HEK293 (cell line): Measurements from ENCODE around the gene TRMT44.

Source experiments
- CTCF ChIA-PET: fragments of 350-600 bp; formaldehyde crosslinking; extraction: SDS; loops from one replicate; lab custom pipeline; 2021; ENCODE audit warnings: antibody characterized with exemption; lab: Yijun Ruan, JAX
- POLR2A ChIA-PET: fragments of 300-600 bp; formaldehyde crosslinking; extraction: SDS; loops from one replicate; lab custom pipeline; 2020; ENCODE audit warnings: antibody characterized with exemption, inconsistent platforms; lab: Yijun Ruan, JAX
- H3K27ac ChIP-seq: fragments of 200-500 bp; sonication (Bioruptor generic); 2 replicates; pipeline ENCODE4 v1.5.1; 2014; ENCODE audit warnings: low read depth, low read length, control low read depth, inconsistent platforms; ENCODE audit errors: extremely low read depth
- H3K36me3 ChIP-seq, 2 experiments: fragments of 200-500 bp in 1 of 2; sonication (Bioruptor generic) in 1 of 2; 1 replicate in 1 of 2; 2 replicates in 1 of 2; pipeline ENCODE4 v1.5.1; 2014 to 2017; ENCODE audit warnings: inconsistent platforms in 2 of 2, low read length in 2 of 2; ENCODE audit not compliant: control insufficient read depth in 2 of 2, insufficient read depth in 1 of 2
- H3K4me1 ChIP-seq: fragments of 200-500 bp; sonication (Bioruptor generic); 2 replicates; pipeline ENCODE4 v1.5.1; 2014; ENCODE audit warnings: mild to moderate bottlenecking, low read length, inconsistent platforms; ENCODE audit not compliant: control insufficient read depth, insufficient read depth
- H3K4me3 ChIP-seq: 2 replicates; pipeline ENCODE4 v1.5.1; 2011; ENCODE audit warnings: low read depth, mild to moderate bottlenecking, control low read depth, low read length, moderate library complexity
- H3K9me3 ChIP-seq: fragments of 200-500 bp; sonication (Bioruptor generic); 2 replicates; pipeline ENCODE4 v1.5.1; 2014; ENCODE audit warnings: low read depth, low read length, inconsistent platforms; ENCODE audit not compliant: control insufficient read depth, insufficient read depth
- GLIS1 ChIP-seq: fragments of 450-650 bp; formaldehyde crosslinking; IDR thresholded peaks from 2 replicates; pipeline ENCODE4 v1.5.1; 2016; ENCODE audit warnings: missing biosample characterization, missing genetic modification characterization
- INSM2 ChIP-seq: fragments of 450-650 bp; formaldehyde crosslinking; IDR thresholded peaks from 2 replicates; pipeline ENCODE4 v1.5.1; 2016; ENCODE audit warnings: missing biosample characterization, missing genetic modification characterization
- KLF10 ChIP-seq: fragments of 450-650 bp; IDR thresholded peaks from 2 replicates; pipeline ENCODE4 v1.5.1; 2018; ENCODE audit warnings: missing biosample characterization, mild to moderate bottlenecking, missing genetic modification characterization
- SCRT2 ChIP-seq: fragments of 450-650 bp; formaldehyde crosslinking; IDR thresholded peaks from 2 replicates; pipeline ENCODE4 v1.5.1; 2016; ENCODE audit warnings: missing biosample characterization, missing genetic modification characterization
- SETDB1 ChIP-seq: IDR thresholded peaks from one replicate; pipeline ENCODE4 v1.6.1; 2017; ENCODE audit warnings: mild to moderate bottlenecking, low read length, moderate library complexity, mixed read lengths; ENCODE audit not compliant: insufficient read length
- ZFP37 ChIP-seq: fragments of 450-650 bp; formaldehyde crosslinking; IDR thresholded peaks from 2 replicates; pipeline ENCODE4 v1.5.1; 2016; ENCODE audit warnings: missing biosample characterization, missing genetic modification characterization
- ZNF132 ChIP-seq: fragments of 450-650 bp; formaldehyde crosslinking; IDR thresholded peaks from 2 replicates; pipeline ENCODE4 v1.5.1; 2017; ENCODE audit warnings: missing biosample characterization, missing genetic modification characterization, borderline replicate concordance
- ZNF239 ChIP-seq: fragments of 450-650 bp; formaldehyde crosslinking; IDR thresholded peaks from 2 replicates; pipeline ENCODE4 v1.5.1; 2016; ENCODE audit warnings: missing biosample characterization, missing genetic modification characterization
- ZNF280D ChIP-seq: fragments of 450-650 bp; formaldehyde crosslinking; IDR thresholded peaks from 2 replicates; pipeline ENCODE4 v1.5.1; 2016; ENCODE audit warnings: missing biosample characterization, missing genetic modification characterization
- ZNF292 ChIP-seq: fragments of 450-650 bp; formaldehyde crosslinking; IDR thresholded peaks from 2 replicates; pipeline ENCODE4 v1.5.1; 2016; ENCODE audit warnings: low read depth, missing biosample characterization, missing genetic modification characterization, borderline replicate concordance
- ZNF449 ChIP-seq: fragments of 450-650 bp; formaldehyde crosslinking; IDR thresholded peaks from 2 replicates; pipeline ENCODE4 v1.5.1; 2017; ENCODE audit warnings: missing biosample characterization, mild to moderate bottlenecking, missing genetic modification characterization, moderate library complexity
- ZNF558 ChIP-seq: fragments of 450-650 bp; formaldehyde crosslinking; IDR thresholded peaks from 2 replicates; pipeline ENCODE4 v1.5.1; 2016; ENCODE audit warnings: missing biosample characterization, missing genetic modification characterization
- ZNF561 ChIP-seq: fragments of 450-650 bp; IDR thresholded peaks from 2 replicates; pipeline ENCODE4 v1.5.1; 2018; ENCODE audit warnings: missing biosample characterization, missing genetic modification characterization, borderline replicate concordance
- ZNF658 ChIP-seq: fragments of 450-650 bp; formaldehyde crosslinking; IDR thresholded peaks from 2 replicates; pipeline ENCODE4; 2016; ENCODE audit warnings: missing biosample characterization, missing genetic modification characterization
- ZNF76 ChIP-seq: fragments of 450-650 bp; formaldehyde crosslinking; IDR thresholded peaks from 2 replicates; pipeline ENCODE4; 2016; ENCODE audit warnings: low read depth, missing biosample characterization, missing genetic modification characterization, borderline replicate concordance
- ZSCAN30 ChIP-seq: fragments of 450-650 bp; IDR thresholded peaks from 2 replicates; pipeline ENCODE4 v1.5.1; 2018; ENCODE audit warnings: missing biosample characterization, mild to moderate bottlenecking, missing genetic modification characterization, moderate library complexity
- ZSCAN5A ChIP-seq: fragments of 450-650 bp; formaldehyde crosslinking; IDR thresholded peaks from 2 replicates; pipeline ENCODE4 v1.5.1; 2016; ENCODE audit warnings: missing biosample characterization, missing genetic modification characterization

Gene TRMT44

GRCh38 chr4:8437281-8437680, 3.3 kb upstream of the TRMT44 start:
- H3K27ac ChIP-seq: no peak overlapping the region
- TF ChIP-seq SCRT2 (tag by site-specific recombination): peak; percentile 50; the same call in 1 of the 2 replicates
- no peak for TF ChIP-seq ZNF132 (tag by site-specific recombination)
- no peak for TF ChIP-seq ZNF449 (tag by site-specific recombination)
- no peaks in the 10 kb centered on the region for H3K9me3 ChIP-seq
- H3K4me3 ChIP-seq: no peak overlapping the region
- H3K36me3 ChIP-seq: no peaks in the 10 kb centered on the region
- 0 out of 2 replicates have a peak, but pooled peaks cover 2% of the 10 kb centered on the region for H3K4me1 ChIP-seq
- ChIA-PET POLR2A (no interaction called here), CTCF (interaction anchor here (0.7 kb wide), 1 partner anchor 9 kb away, joined by 3 read pairs; no protein-coding TSS in a partner anchor)

GRCh38 chr4:8438743-8439142, 1.8 kb upstream of the TRMT44 start:
- Histone ChIP-seq H3K4me1 (0 out of 2 replicates have a peak, but pooled peaks cover 3% of the 10 kb centered on the region), H3K27ac (no peak overlapping the region), H3K4me3 (no peak overlapping the region), H3K9me3 (no peaks in the 10 kb centered on the region), H3K36me3 (peaks cover 0 to 5% of the 10 kb centered on the region in 2 experiments; a peak in 1 of 3 replicates)
- POLR2A ChIA-PET: no interaction called here
- TF ChIP-seq ZNF76: no peak
- CTCF ChIA-PET: no interaction called here

GRCh38 chr4:8439168-8439567, 1.4 kb upstream of the TRMT44 start:
- CTCF ChIA-PET: interaction anchor here (1.4 kb wide), 1 partner anchor 11 kb away, joined by 7 read pairs; no protein-coding TSS in a partner anchor
- Histone ChIP-seq H3K4me1 (0 out of 2 replicates have a peak, but pooled peaks cover 3% of the 10 kb centered on the region), H3K36me3 (peaks cover 0 to 5% of the 10 kb centered on the region in 2 experiments; a peak in 1 of 3 replicates), H3K27ac (no peak overlapping the region), H3K4me3 (no peak overlapping the region), H3K9me3 (no peaks in the 10 kb centered on the region)
- POLR2A ChIA-PET: no interaction called here
- TF ChIP-seq ZNF239 (tag by site-specific recombination): no peak
- no peak for TF ChIP-seq ZFP37 (tag by site-specific recombination)
- TF ChIP-seq INSM2 (tag by site-specific recombination): no peak

- ChIA-PET POLR2A (interaction anchor here (0.6 to 2.2 kb wide), 2 partner anchors 11 to 1296 kb away, joined by 7 read pairs; no protein-coding TSS in a partner anchor), CTCF (interaction anchor here (1.4 kb wide), 1 partner anchor 11 kb away, joined by 7 read pairs; no protein-coding TSS in a partner anchor)
- TF ChIP-seq ZNF558 (tag by site-specific recombination) (no peak), ZNF292 (tag by site-specific recombination) (no peak), ZSCAN30 (tag by site-specific recombination) (0 out of 2 replicates have a peak, but pooled peaks have one; percentile 11), ZNF561 (0 out of 2 replicates have a peak, but pooled peaks have one; percentile 1), GLIS1 (tag by site-specific recombination) (no peak), ZNF280D (tag by site-specific recombination) (peak; percentile 78), ZNF658 (tag by site-specific recombination) (no peak), SETDB1 (peak; percentile 84), KLF10 (no peak), ZSCAN5A (tag by site-specific recombination) (no peak)
These were observed 574 bp upstream of the TRMT44 start for GRCh38 chr4:8439914-8440491.

More at GRCh38 chr4:8439914-8440491, 574 bp upstream of the TRMT44 start:
- Histone ChIP-seq H3K9me3 (no peaks in the 10 kb centered on the region), H3K4me1 (0 out of 2 replicates have a peak, but pooled peaks cover 3% of the 10 kb centered on the region), H3K27ac (peak overlapping the region; percentile 32; the same call in 1 of the 2 replicates), H3K4me3 (peak overlapping the region; percentile 59), H3K36me3 (peaks cover 0 to 5% of the 10 kb centered on the region in 2 experiments; a peak in 1 of 3 replicates)
